ENCODE results near the gene WDR43.
A peak's percentile ranks its signal among the peaks of the same experiment; 100 is the strongest.

Gene WDR43, protein sequence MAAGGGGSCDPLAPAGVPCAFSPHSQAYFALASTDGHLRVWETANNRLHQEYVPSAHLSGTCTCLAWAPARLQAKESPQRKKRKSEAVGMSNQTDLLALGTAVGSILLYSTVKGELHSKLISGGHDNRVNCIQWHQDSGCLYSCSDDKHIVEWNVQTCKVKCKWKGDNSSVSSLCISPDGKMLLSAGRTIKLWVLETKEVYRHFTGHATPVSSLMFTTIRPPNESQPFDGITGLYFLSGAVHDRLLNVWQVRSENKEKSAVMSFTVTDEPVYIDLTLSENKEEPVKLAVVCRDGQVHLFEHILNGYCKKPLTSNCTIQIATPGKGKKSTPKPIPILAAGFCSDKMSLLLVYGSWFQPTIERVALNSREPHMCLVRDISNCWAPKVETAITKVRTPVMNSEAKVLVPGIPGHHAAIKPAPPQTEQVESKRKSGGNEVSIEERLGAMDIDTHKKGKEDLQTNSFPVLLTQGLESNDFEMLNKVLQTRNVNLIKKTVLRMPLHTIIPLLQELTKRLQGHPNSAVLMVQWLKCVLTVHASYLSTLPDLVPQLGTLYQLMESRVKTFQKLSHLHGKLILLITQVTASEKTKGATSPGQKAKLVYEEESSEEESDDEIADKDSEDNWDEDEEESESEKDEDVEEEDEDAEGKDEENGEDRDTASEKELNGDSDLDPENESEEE

GRCh38 chr2:28894470-28895188 lies at the start of gene WDR43:
WDR43 (plus strand) TSS chr2:28894667; CDS start chr2:28894699, 32 bp downstream.
- DNase-seq, result peak; percentile 65 to 99 (median 94)

DNA sequence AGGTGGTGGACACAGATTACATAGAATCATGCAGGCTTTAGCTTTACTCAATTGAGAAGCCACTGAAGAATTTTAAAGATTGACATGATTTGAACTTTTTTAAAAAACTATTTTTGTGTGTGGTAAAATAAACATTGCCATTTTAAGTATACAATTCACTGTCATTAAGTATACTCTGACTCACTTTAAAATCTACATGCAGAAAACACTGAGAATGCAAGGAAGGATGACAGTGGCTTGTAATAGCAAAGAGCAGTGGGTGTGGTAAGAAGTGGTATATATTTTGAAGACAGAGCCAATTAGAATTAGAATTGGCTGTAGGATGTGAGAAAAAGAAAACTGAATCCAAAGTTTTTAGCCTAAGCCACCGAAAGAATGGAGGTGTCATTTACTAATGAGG lies 39.3 kb upstream of the WDR43 start:
- DNase-seq, result no peak

GRCh38 chr2:28855977-28856376 lies 38.5 kb upstream of the WDR43 start:
- no peak for DNase-seq

DNA sequence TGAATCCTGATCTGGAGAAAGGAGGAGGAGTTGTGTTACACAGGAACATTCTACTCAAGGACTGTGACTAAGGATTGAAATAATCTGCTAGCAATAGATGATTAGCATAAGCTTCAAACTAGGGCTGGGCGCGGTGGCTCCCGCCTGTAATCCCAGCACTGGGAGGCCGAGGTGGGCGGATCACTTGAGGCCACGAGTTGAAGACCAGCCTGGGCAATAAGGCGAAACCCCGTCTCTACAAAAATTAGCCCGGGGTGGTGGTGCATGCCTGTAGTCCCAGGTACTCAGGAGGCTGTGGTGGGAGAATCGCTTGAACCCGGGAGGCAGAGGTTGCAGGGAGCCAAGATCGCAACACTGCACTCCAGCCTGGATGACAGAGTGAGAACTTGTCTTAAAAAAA lies 25.9 kb upstream of the WDR43 start:
- no peak for DNase-seq

DNA sequence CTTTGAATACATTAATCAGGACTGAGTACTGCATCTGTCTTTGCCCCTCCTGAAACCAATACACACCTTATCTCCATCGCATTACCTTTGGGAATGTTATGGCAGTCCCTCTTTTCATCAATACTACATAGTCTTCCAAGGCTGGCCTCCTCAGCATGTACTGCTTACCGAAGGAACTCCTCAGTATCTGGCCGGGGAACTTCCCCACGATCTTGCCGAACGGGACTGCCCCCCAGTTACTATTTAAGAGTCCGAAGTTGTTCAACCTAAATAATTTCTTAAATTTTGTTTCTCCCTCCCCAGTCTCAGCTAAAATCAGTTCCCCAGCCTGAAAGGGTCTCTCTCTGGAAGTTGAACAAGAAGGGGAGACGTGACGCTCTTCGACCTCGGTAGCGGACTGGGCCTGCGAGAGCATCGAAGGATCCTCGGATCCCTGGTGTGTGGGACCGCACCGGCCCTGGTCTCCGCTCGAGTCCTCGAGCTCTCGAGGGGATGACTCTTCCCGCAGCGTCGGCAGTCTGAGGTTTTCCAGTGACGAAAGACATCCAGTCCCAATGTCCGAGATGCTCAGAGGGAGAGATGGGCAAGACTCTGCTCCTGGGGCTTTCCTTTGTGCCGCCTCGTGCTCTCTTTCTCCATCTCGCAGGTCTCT lies 24.8 kb upstream of the WDR43 start:
- DNase-seq, result peak in 4 of 56 donors; percentile 19 to 53 (median 37)

- DNase-seq, result peak; percentile 56 to 96 (median 92)
Measured at GRCh38 chr2:28870146-28870891, 24.1 kb upstream of the WDR43 start, which contains the start of gene TRMT61B. TRMT61B (minus strand) TSS chr2:28870309; CDS start chr2:28870277, 32 bp downstream.

DNA sequence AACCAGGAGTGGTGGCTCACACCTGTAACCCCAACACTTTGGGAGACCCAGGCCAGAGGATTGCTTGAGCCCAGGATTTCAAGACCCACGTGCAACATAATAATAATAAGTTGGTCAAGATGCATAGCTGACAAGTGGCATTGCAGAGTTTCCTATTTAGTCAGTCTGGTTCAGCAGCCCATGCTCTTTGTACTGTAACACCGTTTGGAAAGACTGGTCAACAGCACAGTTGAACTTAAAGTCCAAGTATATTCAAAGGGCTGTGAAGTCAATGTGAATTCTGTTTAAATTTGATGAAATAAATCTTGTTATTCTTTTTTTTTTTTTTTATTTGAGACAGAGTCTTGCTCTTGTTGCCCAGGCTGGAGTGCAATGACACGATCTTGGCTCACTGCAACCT lies 22.8 kb upstream of the WDR43 start:
- no peak for DNase-seq

- DNase-seq, result no peak
Measured at GRCh38 chr2:28880193-28880592, 14.3 kb upstream of the WDR43 start.

- DNase-seq, result no peak
Measured at GRCh38 chr2:28893488-28893887, 979 bp upstream of the WDR43 start.

- peak in 18 of 56 donors; percentile 3 to 49 (median 16) for DNase-seq
Measured at GRCh38 chr2:28895189-28895893, 874 bp downstream of the WDR43 start.

DNA sequence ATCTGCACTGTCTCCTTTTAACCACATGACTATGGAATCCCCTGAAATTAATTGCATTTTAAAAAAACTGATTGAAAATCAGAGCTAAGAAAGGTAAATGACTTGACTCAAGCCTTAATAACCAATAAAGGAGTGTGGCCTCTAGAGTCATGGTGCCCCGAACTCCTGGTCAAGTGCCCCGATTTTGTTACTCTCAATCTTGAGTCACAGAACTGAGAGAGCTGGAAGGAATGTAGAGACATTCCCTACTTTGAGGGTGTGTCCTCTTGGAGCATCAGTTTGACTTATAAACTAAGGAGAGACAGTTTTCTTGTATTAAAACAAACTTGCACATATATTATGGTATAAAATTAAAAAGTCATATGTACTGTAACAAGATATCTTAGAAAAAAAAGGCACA lies 2.4 kb downstream of the WDR43 start:
- no peak for DNase-seq

GRCh38 chr2:28898048-28898447 lies 3.6 kb downstream of the WDR43 start:
- DNase-seq, result no peak

- no peak for DNase-seq
Measured at GRCh38 chr2:28901202-28901601, 6.7 kb downstream of the WDR43 start.

DNA sequence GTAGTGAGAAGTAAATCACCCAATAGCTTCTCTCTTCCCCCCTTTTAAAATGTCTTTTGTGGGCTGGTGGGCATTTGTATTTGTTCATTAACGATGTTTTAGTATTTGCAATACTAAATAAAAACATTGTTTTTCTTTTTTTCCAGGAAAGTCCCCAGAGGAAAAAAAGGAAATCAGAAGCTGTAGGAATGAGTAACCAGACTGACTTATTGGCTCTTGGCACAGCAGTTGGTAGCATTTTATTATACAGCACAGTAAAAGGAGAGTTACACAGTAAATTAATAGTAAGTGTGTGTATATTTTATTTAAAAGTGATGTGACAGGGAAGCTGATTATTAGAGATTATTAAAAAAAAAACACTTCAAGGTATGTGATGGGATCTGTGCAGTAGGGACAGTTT lies 7.4 kb downstream of the WDR43 start:
- no peak for DNase-seq

DNA sequence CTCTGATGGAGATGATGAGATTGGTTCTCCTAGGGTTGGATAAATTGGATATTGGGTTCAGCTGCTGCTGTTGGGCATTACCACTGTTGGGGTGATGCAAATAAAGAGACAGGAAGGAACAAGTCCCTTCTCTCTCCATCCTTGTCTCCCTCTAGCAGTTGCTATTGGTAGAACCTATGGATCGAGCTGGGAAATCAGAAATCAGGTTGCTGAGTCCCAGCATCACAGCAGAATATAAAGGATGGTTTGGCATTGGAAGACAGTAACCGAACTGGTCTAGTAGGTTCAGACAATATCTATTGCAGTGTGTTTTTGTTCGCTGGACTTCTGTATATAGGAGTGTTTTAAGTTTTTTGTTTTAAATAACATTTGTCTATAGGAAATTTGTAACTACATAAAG lies 8.1 kb downstream of the WDR43 start:
- DNase-seq, result no peak

- no peak for DNase-seq
Measured at GRCh38 chr2:28904295-28904694, 9.8 kb downstream of the WDR43 start.

- no peak for DNase-seq
Measured at GRCh38 chr2:28904802-28905457, 10.5 kb downstream of the WDR43 start.

DNA sequence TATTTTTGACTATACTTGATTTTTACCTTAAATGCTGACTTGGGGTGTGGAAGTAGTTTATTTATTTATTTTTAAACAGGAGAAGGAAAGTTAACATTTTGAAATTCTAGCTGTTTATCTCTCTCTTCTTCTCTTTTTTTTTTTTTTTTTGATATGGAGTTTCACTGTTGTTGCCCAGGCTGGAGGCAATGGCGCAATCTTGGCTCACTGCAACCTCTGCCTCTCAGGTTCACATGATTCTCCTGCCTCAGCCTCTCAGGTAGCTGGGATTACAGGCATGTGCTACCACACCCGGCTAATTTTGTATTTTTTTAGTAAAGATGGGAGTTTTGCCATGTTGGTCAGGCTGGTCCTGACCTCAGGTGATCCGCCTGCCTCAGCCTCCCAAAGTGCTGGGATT lies 11.1 kb downstream of the WDR43 start:
- no peak for DNase-seq

GRCh38 chr2:28906376-28906775 lies 11.9 kb downstream of the WDR43 start:
- DNase-seq, result no peak

GRCh38 chr2:28906821-28907220 lies 12.4 kb downstream of the WDR43 start:
- no peak for DNase-seq
